Measurements from ENCODE around the gene C17orf113.

The C17orf113 gene

GRCh38 chr17:42072323-42073187, 22.2 kb upstream of the C17orf113 start:
- no peak for DNase-seq

- DNase-seq, result no peak
Observed at GRCh38 chr17:42071810-42072209, 21.4 kb upstream of the C17orf113 start.

- no peak for DNase-seq
Observed at GRCh38 chr17:42068979-42069378, 18.6 kb upstream of the C17orf113 start.

GRCh38 chr17:42067371-42068091, 17.1 kb upstream of the C17orf113 start:
- peak; percentile 63 to 71 for DNase-seq

GRCh38 chr17:42065201-42065600, 14.8 kb upstream of the C17orf113 start:
- no peak for DNase-seq

- no peak for DNase-seq
Observed at GRCh38 chr17:42062681-42063080, 12.3 kb upstream of the C17orf113 start.

- DNase-seq, result no peak
Observed at GRCh38 chr17:42061646-42062487, 11.5 kb upstream of the C17orf113 start.

- DNase-seq, result no peak
Observed at GRCh38 chr17:42060231-42060630, 9.8 kb upstream of the C17orf113 start.

- DNase-seq, result no peak
Observed at GRCh38 chr17:42059815-42060214, 9.4 kb upstream of the C17orf113 start.

GRCh38 chr17:42058063-42058462, 7.7 kb upstream of the C17orf113 start:
- no peak for DNase-seq

GRCh38 chr17:42056635-42057034, 6.2 kb upstream of the C17orf113 start:
- no peak for DNase-seq

- DNase-seq, result no peak
Observed at GRCh38 chr17:42055496-42055895, 5.1 kb upstream of the C17orf113 start.

- no peak for DNase-seq
Observed at GRCh38 chr17:42055027-42055426, 4.6 kb upstream of the C17orf113 start.

- DNase-seq, result no peak
Observed at GRCh38 chr17:42053731-42054500, 3.5 kb upstream of the C17orf113 start.

GRCh38 chr17:42052346-42052877, 2.0 kb upstream of the C17orf113 start:
- DNase-seq, result no peak

GRCh38 chr17:42051645-42052044, 1.2 kb upstream of the C17orf113 start:
- DNase-seq, result no peak

GRCh38 chr17:42051013-42051400, 606 bp upstream of the C17orf113 start:
- DNase-seq, result no peak

GRCh38 chr17:42049834-42050392, 488 bp downstream of the C17orf113 start:
- DNase-seq, result no peak

- DNase-seq, result no peak
Observed at GRCh38 chr17:42047343-42047742, 3.1 kb downstream of the C17orf113 start.

- no peak for DNase-seq
Observed at GRCh38 chr17:42045719-42046118, 4.7 kb downstream of the C17orf113 start.

GRCh38 chr17:42042598-42043319, 7.6 kb downstream of the C17orf113 start:
- DNase-seq, result no peak

All from activated CD4-positive, alpha-beta T cell treated with anti-CD3 and anti-CD28 coated beads, Interleukin-2, amount 50 U/mL, for 4 hours (primary cell).